ENCODE results near the gene GPR15LG. TPM values are rescaled to one million over a fixed set of nuclear protein-coding genes. Genes with fewer than 3 reads are reported as not detected.
A peak's percentile ranks its signal among the peaks of the same experiment; 100 is the strongest.

GPR15LG gene
- polyA plus RNA-seq, 3 donors = 0.43 to 0.97 (median 0.78) TPM

- no peak for DNase-seq
Measured at GRCh38 chr10:84214046-84214572, 40.5 kb downstream of the GPR15LG start.

GRCh38 chr10:84214612-84215235, 41.1 kb downstream of the GPR15LG start:
- DNase-seq = no peak

- no peak for DNase-seq
Measured at GRCh38 chr10:84216834-84217233, 43.2 kb downstream of the GPR15LG start.

- DNase-seq = no peak
Measured at GRCh38 chr10:84217746-84218145, 44.1 kb downstream of the GPR15LG start.

GRCh38 chr10:84221916-84222315, 48.3 kb downstream of the GPR15LG start:
- DNase-seq = no peak

- peak; percentile 33 for DNase-seq
Measured at GRCh38 chr10:84224411-84225028, 50.9 kb downstream of the GPR15LG start.

GRCh38 chr10:84225427-84226173, 52.0 kb downstream of the GPR15LG start, which contains the start of gene LRIT2:
TSS of gene LRIT2 (minus strand) at chr10:84225544. CDS start at chr10:84225520, 24 bp downstream.
- DNase-seq = no peak

- no peak for DNase-seq
Measured at GRCh38 chr10:84226616-84227015, 53.0 kb downstream of the GPR15LG start.

- no peak for DNase-seq
Measured at GRCh38 chr10:84227810-84228209, 54.2 kb downstream of the GPR15LG start.

- DNase-seq = no peak
Measured at GRCh38 chr10:84230359-84230758, 56.8 kb downstream of the GPR15LG start.

- DNase-seq = no peak
Measured at GRCh38 chr10:84232376-84232775, 58.8 kb downstream of the GPR15LG start.

GRCh38 chr10:84233940-84234339, 60.3 kb downstream of the GPR15LG start:
- no peak for DNase-seq

- no peak for DNase-seq
Measured at GRCh38 chr10:84234479-84234878, 60.9 kb downstream of the GPR15LG start.

Other genes with a start within 250 kb of the GPR15LG start
- 100 to 1,000 TPM; 161 to 165 (median 164) TPM for gene GHITM, start 34.3 kb upstream of the GPR15LG start, polyA plus RNA-seq (ENCODE audit: insufficient read length in 3 of 3)
- 1 to 10 TPM in 2 of 3 donors, under 1 TPM in 1; 0.65 to 1.3 (median 1.2) TPM for gene CDHR1, start 20.7 kb downstream of the GPR15LG start, polyA plus RNA-seq (ENCODE audit: insufficient read length in 3 of 3)
- not detected for gene LRIT2, start 51.7 kb downstream of the GPR15LG start, polyA plus RNA-seq (ENCODE audit: insufficient read length in 3 of 3)
- gene LRIT1, start 67.7 kb downstream of the GPR15LG start, polyA plus RNA-seq (ENCODE audit: insufficient read length in 3 of 3) = not detected
- gene RGR, start 71.3 kb downstream of the GPR15LG start, polyA plus RNA-seq (ENCODE audit: insufficient read length in 3 of 3) = under 1 TPM in 1 of 3 donors, not detected in 2; 0.10 TPM
- 10 to 100 TPM; 24.7 to 28.5 (median 24.8) TPM for gene CCSER2, start 154.8 kb downstream of the GPR15LG start, polyA plus RNA-seq (ENCODE audit: insufficient read length in 3 of 3)